DOHH2 (cell line): ENCODE data around the gene IQSEC2.

ENCODE experiments used
- H3F3A ChIP-seq: fragments of 200-600 bp; sonication (generic), shearing (Covaris generic); 2 replicates; pipeline ENCODE4 v1.6.0; 2016; ENCODE audit warnings: antibody characterized with exemption, mild to moderate bottlenecking; ENCODE audit not compliant: control insufficient read depth, insufficient read depth
- H3K27ac ChIP-seq: fragments of 200-600 bp; sonication (generic); 2 replicates; pipeline ENCODE4 v1.5.1; 2014; ENCODE audit warnings: low read depth, mild to moderate bottlenecking, low read length, moderate library complexity
- H3K27me3 ChIP-seq: fragments of 200-600 bp; sonication (generic); 2 replicates; pipeline ENCODE4 v1.6.1; 2014; ENCODE audit warnings: mild to moderate bottlenecking, low read length, mixed read lengths; ENCODE audit not compliant: control insufficient read depth
- H3K36me3 ChIP-seq: fragments of 200-600 bp; sonication (generic); 2 replicates; pipeline ENCODE4 v1.6.1; 2014; ENCODE audit warnings: mild to moderate bottlenecking, low read length, moderate library complexity, mixed read lengths; ENCODE audit not compliant: control insufficient read depth
- H3K4me1 ChIP-seq: fragments of 200-600 bp; sonication (generic); 2 replicates; pipeline ENCODE4 v1.6.1; 2014; ENCODE audit warnings: mild to moderate bottlenecking, low read length, mixed read lengths; ENCODE audit not compliant: control insufficient read depth
- H3K4me2 ChIP-seq: fragments of 200-600 bp; sonication (generic); 2 replicates; pipeline ENCODE4 v1.6.0; 2014; ENCODE audit warnings: mild to moderate bottlenecking, low read length, moderate library complexity
- H3K4me3 ChIP-seq: fragments of 200-600 bp; sonication (generic); 2 replicates; pipeline ENCODE4 v1.5.1; 2014; ENCODE audit warnings: mild to moderate bottlenecking, low read length, mixed read lengths
- H3K79me2 ChIP-seq: fragments of 200-600 bp; sonication (generic); 2 replicates; pipeline ENCODE4 v1.6.1; 2014; ENCODE audit warnings: mild to moderate bottlenecking, low read length, mixed read lengths; ENCODE audit not compliant: control insufficient read depth
- H3K9me2 ChIP-seq: fragments of 200-600 bp; sonication (generic); replicated peaks from 2 replicates; pipeline ENCODE4 v1.6.1; 2014; ENCODE audit warnings: mild to moderate bottlenecking, low read length, mixed read lengths; ENCODE audit not compliant: control insufficient read depth
- H3K9me3 ChIP-seq: fragments of 200-600 bp; sonication (generic); 2 replicates; pipeline ENCODE4 v1.6.1; 2014; ENCODE audit warnings: antibody characterized with exemption, low read length, mixed read lengths; ENCODE audit not compliant: control insufficient read depth, insufficient read depth
- H4K20me1 ChIP-seq: fragments of 200-600 bp; sonication (generic); 2 replicates; pipeline ENCODE4 v1.6.0; 2014; ENCODE audit warnings: low read depth, mild to moderate bottlenecking, antibody characterized with exemption, low read length, moderate library complexity; ENCODE audit not compliant: control insufficient read depth, insufficient read depth
- CTCF ChIP-seq: fragments of 200-600 bp; sonication (generic); IDR thresholded peaks from one replicate; pipeline ENCODE4 v1.5.1; 2014; ENCODE audit warnings: antibody characterized with exemption, mild to moderate bottlenecking, low read depth, low read length; ENCODE audit not compliant: poor library complexity, severe bottlenecking
- EZH2phosphoT487 ChIP-seq: fragments of 200-600 bp; sonication (generic); IDR thresholded peaks from 2 replicates; pipeline ENCODE4 v1.6.1; 2017; ENCODE audit warnings: borderline replicate concordance, mild to moderate bottlenecking, antibody characterized with exemption, low read length, moderate library complexity, mixed read lengths

Gene IQSEC2

GRCh38 chrX:53323196-53323595 lies 41.8 kb upstream of the IQSEC2 start:
- H3K9me3 ChIP-seq: no peaks in the 10 kb centered on the region
- peaks cover 45% of the 10 kb centered on the region for H3K27me3 ChIP-seq
- no peak overlapping the region for H3K27ac ChIP-seq
- no peak overlapping the region for H3K4me2 ChIP-seq
- no peaks in the 10 kb centered on the region for H3K36me3 ChIP-seq
- H3K9me2 ChIP-seq: no peaks in the 10 kb centered on the region
- H4K20me1 ChIP-seq: no peaks in the 10 kb centered on the region
- TF ChIP-seq EZH2phosphoT487: no peak
- no peaks in the 10 kb centered on the region for H3K79me2 ChIP-seq
- no peaks in the 10 kb centered on the region for H3K4me1 ChIP-seq
- H3F3A ChIP-seq: no peaks in the 10 kb centered on the region
- no peak overlapping the region for H3K4me3 ChIP-seq

- TF ChIP-seq CTCF (no peak), EZH2phosphoT487 (no peak)
- no peaks in the 10 kb centered on the region for H3K4me1 ChIP-seq
- H3K36me3 ChIP-seq: no peaks in the 10 kb centered on the region
- H3K4me3 ChIP-seq: no peak overlapping the region
- H3K4me2 ChIP-seq: no peak overlapping the region
- no peaks in the 10 kb centered on the region for H4K20me1 ChIP-seq
- no peaks in the 10 kb centered on the region for H3K79me2 ChIP-seq
- H3K27ac ChIP-seq: no peak overlapping the region
- H3F3A ChIP-seq: no peaks in the 10 kb centered on the region
- no peaks in the 10 kb centered on the region for H3K9me3 ChIP-seq
- H3K27me3 ChIP-seq: peaks cover 48% of the 10 kb centered on the region
- no peaks in the 10 kb centered on the region for H3K9me2 ChIP-seq
Measured at GRCh38 chrX:53321943-53322497, 40.6 kb upstream of the IQSEC2 start.

DNA sequence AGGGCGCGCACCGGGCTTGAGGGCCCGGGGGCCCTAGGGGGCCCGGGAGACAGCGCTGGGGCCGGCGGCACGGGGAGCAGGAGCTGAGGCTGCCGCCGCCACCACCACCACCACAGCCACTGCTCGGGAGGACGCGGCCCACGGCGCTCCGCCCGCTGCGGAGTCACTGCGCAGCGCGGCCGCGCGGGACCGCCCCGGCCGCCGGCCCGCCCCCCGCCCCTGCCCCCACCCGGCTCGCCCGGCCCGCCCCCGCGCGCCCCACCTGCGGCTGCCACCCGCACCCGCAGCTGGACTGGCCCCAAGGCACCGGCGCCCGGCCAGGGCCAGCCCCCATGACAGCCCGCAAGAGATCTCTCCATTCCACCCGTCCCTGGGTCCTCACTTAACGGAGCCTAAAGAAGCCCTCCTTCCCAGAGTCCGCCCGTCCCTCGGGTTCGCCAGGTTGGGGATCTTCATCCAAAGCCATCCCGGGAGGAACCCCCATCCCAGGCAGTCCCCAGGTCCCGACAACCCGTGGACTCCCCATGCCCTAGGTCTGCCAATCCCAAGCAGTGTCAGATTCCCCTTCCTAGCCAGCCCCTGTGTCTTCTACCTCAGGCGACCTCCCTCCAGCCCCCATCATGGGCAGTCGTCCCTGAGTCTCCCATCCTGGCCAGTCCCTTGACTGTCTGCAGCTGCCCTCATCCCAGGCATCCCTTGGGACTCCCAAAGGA lies 40.0 kb upstream of the IQSEC2 start:
- no peaks in the 10 kb centered on the region for H3K4me1 ChIP-seq
- H3K4me2 ChIP-seq: no peak overlapping the region
- no peaks in the 10 kb centered on the region for H3F3A ChIP-seq
- TF ChIP-seq CTCF (no peak), EZH2phosphoT487 (no peak)
- no peaks in the 10 kb centered on the region for H3K79me2 ChIP-seq
- H3K27me3 ChIP-seq: peaks cover 48% of the 10 kb centered on the region
- no peaks in the 10 kb centered on the region for H4K20me1 ChIP-seq
- H3K27ac ChIP-seq: no peak overlapping the region
- H3K9me3 ChIP-seq: no peaks in the 10 kb centered on the region
- H3K36me3 ChIP-seq: no peaks in the 10 kb centered on the region
- no peak overlapping the region for H3K4me3 ChIP-seq
- no peaks in the 10 kb centered on the region for H3K9me2 ChIP-seq

DNA sequence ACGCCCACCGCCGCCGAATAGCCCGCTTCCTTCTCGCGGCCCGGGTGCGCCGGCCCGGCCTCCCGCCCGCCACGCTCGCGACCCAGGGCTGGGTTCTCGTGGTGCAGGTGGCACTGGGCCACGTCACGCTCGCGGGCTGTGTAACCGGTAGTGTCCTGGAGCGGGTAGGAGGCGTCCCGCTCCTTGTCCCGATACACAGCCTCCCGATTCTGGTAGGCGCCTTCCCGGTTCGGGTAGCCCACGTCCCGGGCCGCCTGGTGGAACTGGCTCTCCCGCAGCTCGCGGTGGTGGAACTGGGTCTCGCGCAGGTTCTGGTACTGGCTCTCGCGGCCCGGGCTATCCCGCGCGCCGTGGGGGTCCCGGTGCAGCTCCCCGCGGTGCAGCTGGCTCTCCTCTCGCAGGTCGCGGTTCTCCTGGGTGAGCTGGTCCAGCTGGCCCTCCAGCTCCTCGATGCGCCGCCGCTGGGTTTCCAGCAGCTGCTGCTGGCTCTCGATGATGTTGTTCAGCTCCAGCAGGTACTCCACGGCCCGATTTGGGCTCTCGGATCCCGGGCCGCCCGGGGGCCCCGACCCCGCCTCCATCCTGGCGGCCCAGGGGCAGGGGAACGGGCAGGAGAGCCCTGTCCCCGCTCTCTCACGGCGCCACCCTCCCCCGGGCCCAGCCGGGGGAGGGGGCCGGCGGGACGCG lies 39.3 kb upstream of the IQSEC2 start:
- H3K27ac ChIP-seq: no peak overlapping the region
- no peak overlapping the region for H3K4me3 ChIP-seq

More for the DNA sequence above, 39.3 kb upstream of the IQSEC2 start:
- Histone ChIP-seq H3F3A (no peaks in the 10 kb centered on the region), H3K4me1 (no peaks in the 10 kb centered on the region), H3K79me2 (no peaks in the 10 kb centered on the region), H3K9me3 (no peaks in the 10 kb centered on the region), H3K9me2 (no peaks in the 10 kb centered on the region), H3K4me2 (no peak overlapping the region), H3K36me3 (no peaks in the 10 kb centered on the region), H3K27me3 (peaks cover 48% of the 10 kb centered on the region), H4K20me1 (no peaks in the 10 kb centered on the region)
- TF ChIP-seq CTCF (no peak), EZH2phosphoT487 (no peak)
